Endodermal cell (in vitro differentiated cells): ENCODE measurements around the gene OPA1. TPM values are rescaled to one million over a fixed set of nuclear protein-coding genes. Genes with fewer than 3 reads are reported as not detected.

Experiments
- DNase-seq: peaks from one replicate; pipeline ENCODE4 v3.0.0-alpha.2; 2017
- H3K27ac ChIP-seq: 2 replicates; pipeline ENCODE4 v1.5.1; 2013; ENCODE audit warnings: mild to moderate bottlenecking, low read depth, low read length, moderate library complexity
- H3K27me3 ChIP-seq: 2 replicates; pipeline ENCODE4 v1.6.1; 2013; ENCODE audit warnings: mild to moderate bottlenecking, low read length, moderate library complexity; ENCODE audit not compliant: insufficient read depth, control insufficient read depth, poor library complexity, severe bottlenecking
- H3K36me3 ChIP-seq: 2 replicates; pipeline ENCODE4 v1.7.0; 2013; ENCODE audit warnings: mild to moderate bottlenecking, low read length, moderate library complexity; ENCODE audit not compliant: control insufficient read depth, insufficient read depth
- H3K4me1 ChIP-seq: one replicate; pipeline ENCODE4 v1.7.0; 2013; ENCODE audit warnings: low read length; ENCODE audit not compliant: control insufficient read depth, insufficient read depth
- H3K4me3 ChIP-seq: 2 replicates; pipeline ENCODE4 v1.5.1; 2013; ENCODE audit warnings: mild to moderate bottlenecking, low read length, moderate library complexity
- H3K9ac ChIP-seq: 2 replicates; pipeline ENCODE4 v1.6.1; 2013; ENCODE audit warnings: mild to moderate bottlenecking, low read length, moderate library complexity; ENCODE audit not compliant: poor library complexity, severe bottlenecking; ENCODE audit errors: extremely low read depth
- H3K9me3 ChIP-seq: 2 replicates; pipeline ENCODE4 v1.6.1; 2013; ENCODE audit warnings: mild to moderate bottlenecking, low read length, moderate library complexity; ENCODE audit not compliant: control insufficient read depth
- H3K27ac Mint-ChIP-seq: 2 replicates; pipeline ENCODE4 v1.8.0; 2020; ENCODE audit warnings: mixed read lengths
- H3K27me3 Mint-ChIP-seq: 2 replicates; pipeline ENCODE4 v1.8.0; 2021; ENCODE audit warnings: mild to moderate bottlenecking, mixed read lengths; ENCODE audit not compliant: insufficient read depth
- H3K36me3 Mint-ChIP-seq: 2 replicates; pipeline ENCODE4 v1.8.0; 2020; ENCODE audit warnings: low read depth, mixed read lengths
- H3K4me1 Mint-ChIP-seq: 2 replicates; pipeline ENCODE4 v1.8.0; 2020; ENCODE audit warnings: mixed read lengths
- H3K4me3 Mint-ChIP-seq: 2 replicates; pipeline ENCODE4 v1.8.0; 2020; ENCODE audit warnings: mild to moderate bottlenecking, moderate library complexity, mixed read lengths
- H3K9me3 Mint-ChIP-seq: 2 replicates; pipeline ENCODE4 v1.8.0; 2020; ENCODE audit warnings: mild to moderate bottlenecking, mixed read lengths
- WGBS, 2 experiments: methylation state at CpG; one replicate each; pipeline versions ENCODE4 v1.1.5 to v1.1.7; 2013; ENCODE audit warnings: missing lambda C conversion rate in 2 of 2, mixed read lengths in 1 of 2; ENCODE audit not compliant: insufficient coverage in 1 of 2, insufficient read length in 1 of 2; 5-methylcytosine and 5-hydroxymethylcytosine counted together
- total RNA-seq, 2 donors: library from RNA; stranded (reverse); fragmentation: NEBNext Ultra II Directional in 1 of 2; extraction: Animal tissue kit (Norgen Biotek cat#: 25700) in 1 of 2; gene quantifications; 2 replicates in 1 of 2; 3 replicates in 1 of 2; pipeline ENCODE4 v1.2.1, GENCODE V29; 2021
- TF ChIP-seq, protein P1 (sequence below): fragments of 200-600 bp; sonication (generic); conservative IDR thresholded peaks from 2 replicates; pipeline ENCODE4 v1.5.0; 2021; ENCODE audit warnings: antibody characterized with exemption, mild to moderate bottlenecking

OPA1 gene
- total RNA-seq, 2 donors from 2014 or later, result 61.5 to 69.4 TPM

DNA sequence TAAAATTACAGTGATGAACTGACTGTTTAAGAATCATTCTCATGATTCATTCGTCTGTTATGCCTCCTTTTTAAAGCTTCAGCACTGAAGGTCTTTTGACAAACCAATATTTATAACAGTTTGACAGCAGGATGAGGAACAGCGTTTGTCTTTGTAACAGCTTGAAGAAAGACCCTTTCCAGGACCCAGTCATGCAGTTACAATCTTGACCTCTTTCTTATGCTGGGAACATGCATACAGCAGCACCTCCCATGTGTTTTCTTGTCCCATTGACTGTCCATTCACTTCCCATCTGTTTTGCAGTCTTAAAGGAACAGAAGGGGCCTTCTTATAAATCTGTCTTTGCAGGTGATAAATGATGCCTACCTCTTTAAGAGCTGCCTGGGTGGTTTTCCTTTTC lies 87.2 kb downstream of the OPA1 start:
- DNase-seq, result no peak
- Mint-ChIP-seq H3K27me3 (no peaks in the 10 kb centered on the region), H3K36me3 (peaks cover 17% of the 10 kb centered on the region), H3K4me3 (no peak overlapping the region), H3K4me1 (no peaks in the 10 kb centered on the region), H3K27ac (no peak overlapping the region), H3K9me3 (no peaks in the 10 kb centered on the region)
- Histone ChIP-seq H3K4me1 (peaks cover 5% of the 10 kb centered on the region), H3K27me3 (no peaks in the 10 kb centered on the region), H3K36me3 (peaks cover 29% of the 10 kb centered on the region), H3K9me3 (no peaks in the 10 kb centered on the region), H3K9ac (no peak overlapping the region), H3K4me3 (no peak overlapping the region), H3K27ac (no peak overlapping the region)
- TF ChIP-seq, protein P1, sequence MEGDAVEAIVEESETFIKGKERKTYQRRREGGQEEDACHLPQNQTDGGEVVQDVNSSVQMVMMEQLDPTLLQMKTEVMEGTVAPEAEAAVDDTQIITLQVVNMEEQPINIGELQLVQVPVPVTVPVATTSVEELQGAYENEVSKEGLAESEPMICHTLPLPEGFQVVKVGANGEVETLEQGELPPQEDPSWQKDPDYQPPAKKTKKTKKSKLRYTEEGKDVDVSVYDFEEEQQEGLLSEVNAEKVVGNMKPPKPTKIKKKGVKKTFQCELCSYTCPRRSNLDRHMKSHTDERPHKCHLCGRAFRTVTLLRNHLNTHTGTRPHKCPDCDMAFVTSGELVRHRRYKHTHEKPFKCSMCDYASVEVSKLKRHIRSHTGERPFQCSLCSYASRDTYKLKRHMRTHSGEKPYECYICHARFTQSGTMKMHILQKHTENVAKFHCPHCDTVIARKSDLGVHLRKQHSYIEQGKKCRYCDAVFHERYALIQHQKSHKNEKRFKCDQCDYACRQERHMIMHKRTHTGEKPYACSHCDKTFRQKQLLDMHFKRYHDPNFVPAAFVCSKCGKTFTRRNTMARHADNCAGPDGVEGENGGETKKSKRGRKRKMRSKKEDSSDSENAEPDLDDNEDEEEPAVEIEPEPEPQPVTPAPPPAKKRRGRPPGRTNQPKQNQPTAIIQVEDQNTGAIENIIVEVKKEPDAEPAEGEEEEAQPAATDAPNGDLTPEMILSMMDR, result no peak
- 67 to 70% methylated on average over 1 to 2 of the region's 2 CpGs for WGBS, 2 experiments

DNA sequence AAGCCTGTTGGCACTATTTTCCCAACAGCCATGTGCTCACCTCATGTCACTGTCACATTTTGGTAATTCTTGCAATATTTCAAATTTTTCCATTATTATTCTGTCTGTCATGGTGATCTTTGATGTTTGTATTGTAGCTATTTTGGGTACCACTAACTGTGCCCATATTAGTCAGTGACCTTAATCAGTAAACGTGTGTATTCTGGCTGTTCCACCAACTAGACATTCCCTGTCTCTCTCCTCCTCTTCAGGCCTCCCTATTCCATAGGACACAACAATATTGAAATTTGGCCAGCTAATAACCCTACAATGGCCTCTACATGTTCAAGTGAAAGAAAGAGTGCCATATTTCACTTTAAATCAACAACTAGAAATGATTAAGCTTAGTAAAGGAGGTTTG lies 88.6 kb downstream of the OPA1 start:
- no peak overlapping the region for H3K27ac ChIP-seq
- DNase-seq, result no peak
- peaks cover 21% of the 10 kb centered on the region for H3K36me3 ChIP-seq
- no peak overlapping the region for H3K9ac ChIP-seq
- H3K9me3 ChIP-seq, result no peaks in the 10 kb centered on the region
- Mint-ChIP-seq H3K4me1 (no peaks in the 10 kb centered on the region), H3K27me3 (no peaks in the 10 kb centered on the region), H3K9me3 (no peaks in the 10 kb centered on the region), H3K4me3 (no peak overlapping the region), H3K36me3 (peaks cover 8% of the 10 kb centered on the region), H3K27ac (no peak overlapping the region)
- no peaks in the 10 kb centered on the region for H3K4me1 ChIP-seq
- no peaks in the 10 kb centered on the region for H3K27me3 ChIP-seq
- no peak overlapping the region for H3K4me3 ChIP-seq
- WGBS, 2 experiments, result 97% methylated on average over 1 of the region's 1 CpG; no CpG with 5 or more reads in 1 of the 2 experiments
- TF ChIP-seq, protein P1, result no peak

DNA sequence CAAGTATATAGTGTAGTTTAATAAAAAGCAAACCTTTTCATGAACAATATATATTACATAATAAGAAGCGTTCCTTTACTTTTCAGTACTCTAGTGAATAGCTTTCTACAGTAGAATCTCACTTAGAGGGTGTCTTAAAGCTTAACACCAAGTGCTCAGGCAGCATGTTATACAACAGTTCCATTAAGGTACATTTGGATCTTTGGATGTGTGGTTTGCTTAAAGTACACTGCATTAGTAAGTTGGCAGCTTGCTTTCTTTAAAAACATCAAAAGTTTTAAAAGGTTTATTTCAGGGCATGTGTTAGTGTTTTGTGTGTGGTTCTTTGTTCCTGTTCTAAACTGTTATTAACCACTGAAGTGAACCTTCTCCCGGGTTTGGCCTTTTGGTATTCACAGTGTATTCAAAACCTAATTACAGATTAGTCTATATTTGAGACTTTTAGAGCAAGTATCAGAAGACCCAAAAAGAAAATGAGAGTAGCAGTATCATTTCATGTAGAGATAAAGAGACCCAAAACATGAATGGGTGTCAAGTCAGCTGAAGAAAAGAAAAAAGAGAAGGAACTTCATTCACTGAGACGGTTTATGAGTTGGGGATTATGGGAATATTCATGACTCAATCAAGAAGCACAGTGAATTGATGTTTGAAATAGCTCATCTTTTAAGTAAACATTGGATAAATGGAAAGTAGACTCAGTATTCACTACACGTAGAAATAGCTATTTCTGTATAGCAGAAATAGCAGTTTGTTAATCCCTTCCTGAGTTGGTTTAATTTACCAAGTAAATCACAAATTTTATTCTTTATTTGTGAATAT lies 93.9 kb downstream of the OPA1 start:
- no peaks in the 10 kb centered on the region for H3K9me3 ChIP-seq
- peaks cover 7% of the 10 kb centered on the region for H3K4me1 Mint-ChIP-seq
- no peak overlapping the region for H3K4me3 ChIP-seq
- no peak overlapping the region for H3K4me3 Mint-ChIP-seq
- no peaks in the 10 kb centered on the region for H3K9me3 Mint-ChIP-seq
- H3K4me1 ChIP-seq, result no peaks in the 10 kb centered on the region
- WGBS, 2 experiments, result 94 to 97% methylated on average over 2 to 4 of the region's 4 CpGs
- H3K27me3 ChIP-seq, result no peaks in the 10 kb centered on the region
- H3K27ac Mint-ChIP-seq, result peak overlapping the region; percentile 1
- H3K9ac ChIP-seq, result no peak overlapping the region
- no peaks in the 10 kb centered on the region for H3K27me3 Mint-ChIP-seq
- DNase-seq, result no peak
- H3K36me3 ChIP-seq, result peaks cover 24% of the 10 kb centered on the region
- peaks cover 4% of the 10 kb centered on the region for H3K36me3 Mint-ChIP-seq
- H3K27ac ChIP-seq, result no peak overlapping the region
- TF ChIP-seq, protein P1, result no peak
